CD14-positive monocyte (primary cell): ENCODE measurements around the gene ABCA3. TPM values are rescaled to one million over a fixed set of nuclear protein-coding genes. Genes with fewer than 3 reads are reported as not detected.

Experiments used
- DNase-seq, 3 donors: peaks; one replicate each; pipeline ENCODE4 v3.0.0-alpha.2; 2011 to 2022
- H2AFZ ChIP-seq: 2 replicates; pipeline ENCODE4 v1.6.0; 2012; ENCODE audit warnings: mild to moderate bottlenecking, low read depth, low read length, inconsistent platforms; ENCODE audit not compliant: insufficient read depth, poor library complexity, severe bottlenecking
- H3K27ac ChIP-seq, 2 donors: 1 replicate in 1 of 2; 2 replicates in 1 of 2; pipeline ENCODE4 v1.5.1; 2012 to 2013; ENCODE audit warnings: low read length in 2 of 2, control low read depth in 1 of 2, inconsistent platforms in 1 of 2, low read depth in 1 of 2, mild to moderate bottlenecking in 1 of 2
- H3K27me3 ChIP-seq, 2 donors: one replicate each; pipeline versions ENCODE4 v1.6.0 to v1.6.1; 2011 to 2013; ENCODE audit warnings: low read length in 2 of 2; ENCODE audit not compliant: control insufficient read depth in 2 of 2, insufficient read depth in 2 of 2
- H3K36me3 ChIP-seq, 2 donors: replicated peaks in 1 of 2; 1 replicate in 1 of 2; 2 replicates in 1 of 2; pipeline versions ENCODE4 v1.5.1 to v1.6.1; 2012 to 2013; ENCODE audit warnings: low read length in 2 of 2, control low read depth in 1 of 2, inconsistent platforms in 1 of 2, mild to moderate bottlenecking in 1 of 2; ENCODE audit not compliant: insufficient read depth in 2 of 2, control insufficient read depth in 1 of 2
- H3K4me1 ChIP-seq, 2 donors: 1 replicate in 1 of 2; 2 replicates in 1 of 2; pipeline versions ENCODE4 v1.5.1 to v1.6.1; 2012 to 2013; ENCODE audit warnings: low read length in 2 of 2, control low read depth in 1 of 2, inconsistent platforms in 1 of 2, mild to moderate bottlenecking in 1 of 2, moderate library complexity in 1 of 2; ENCODE audit not compliant: insufficient read depth in 2 of 2, control insufficient read depth in 1 of 2
- H3K4me2 ChIP-seq: replicated peaks from 2 replicates; pipeline ENCODE3; 2012; ENCODE audit warnings: low read length, moderate library complexity, mild to moderate bottlenecking; ENCODE audit not compliant: poor library complexity, severe bottlenecking; ENCODE audit errors: extremely low read depth
- H3K4me3 ChIP-seq, 3 experiments: fragments of 200-600 bp in 1 of 3; sonication (generic) in 1 of 3; replicated peaks in 1 of 3; 1 replicate in 2 of 3; 2 replicates in 1 of 3; pipeline ENCODE4 v1.5.1; 2011 to 2013; ENCODE audit warnings: low read length in 3 of 3, mild to moderate bottlenecking in 3 of 3, control low read depth in 2 of 3, low read depth in 2 of 3, inconsistent platforms in 1 of 3, moderate library complexity in 1 of 3
- H3K79me2 ChIP-seq: 2 replicates; pipeline ENCODE4 v1.6.0; 2012; ENCODE audit warnings: mild to moderate bottlenecking, control low read depth, inconsistent platforms, low read length, moderate library complexity; ENCODE audit not compliant: insufficient read depth
- H3K9ac ChIP-seq: 2 replicates; pipeline ENCODE4 v1.6.0; 2017; ENCODE audit warnings: low read length, mild to moderate bottlenecking; ENCODE audit not compliant: insufficient read depth, poor library complexity, severe bottlenecking
- H3K9me3 ChIP-seq, 2 donors: replicated peaks in 1 of 2; 1 replicate in 1 of 2; 2 replicates in 1 of 2; pipeline versions ENCODE4 v1.5.1 to v1.6.1; 2012 to 2013; ENCODE audit warnings: low read length in 2 of 2, control low read depth in 1 of 2; ENCODE audit not compliant: control insufficient read depth in 1 of 2, insufficient read depth in 1 of 2
- H4K20me1 ChIP-seq: 2 replicates; pipeline ENCODE4 v1.6.0; 2012; ENCODE audit warnings: mild to moderate bottlenecking, low read length, control low read depth, moderate library complexity; ENCODE audit not compliant: insufficient read depth
- H3K27ac Mint-ChIP-seq, 7 donors: one replicate each; pipeline ENCODE4 v1.8.0; 2020; ENCODE audit warnings: mild to moderate bottlenecking in 7 of 7, mixed read lengths in 7 of 7, moderate library complexity in 6 of 7, inconsistent platforms in 2 of 7
- H3K27me3 Mint-ChIP-seq, 3 donors: one replicate each; pipeline ENCODE4 v1.8.0; 2021 to 2022; ENCODE audit warnings: low read depth in 3 of 3, mild to moderate bottlenecking in 3 of 3, mixed read lengths in 3 of 3, moderate library complexity in 3 of 3, inconsistent platforms in 1 of 3
- H3K36me3 Mint-ChIP-seq, 2 donors: one replicate each; pipeline ENCODE4 v1.8.0; 2020; ENCODE audit warnings: mixed read lengths in 2 of 2, inconsistent platforms in 1 of 2, mild to moderate bottlenecking in 1 of 2
- H3K4me1 Mint-ChIP-seq: one replicate; pipeline ENCODE4 v1.8.0; 2020; ENCODE audit warnings: mild to moderate bottlenecking, mixed read lengths
- H3K4me3 Mint-ChIP-seq, 2 donors: one replicate each; pipeline ENCODE4 v1.8.0; 2020; ENCODE audit warnings: mild to moderate bottlenecking in 2 of 2, mixed read lengths in 2 of 2, moderate library complexity in 1 of 2
- H3K9me3 Mint-ChIP-seq, 7 donors: one replicate each; pipeline ENCODE4 v1.8.0; 2020 to 2022; ENCODE audit warnings: mixed read lengths in 7 of 7, mild to moderate bottlenecking in 6 of 7, moderate library complexity in 6 of 7, inconsistent platforms in 2 of 7
- CTCF ChIP-seq: fragments of 200-600 bp; IDR thresholded peaks from one replicate; pipeline ENCODE4 v1.8.0; 2022; ENCODE audit warnings: antibody characterized with exemption, mild to moderate bottlenecking
- WGBS: methylation state at CpG from one replicate; pipeline ENCODE4 v1.1.5; 2013; ENCODE audit warnings: missing lambda C conversion rate; ENCODE audit not compliant: insufficient coverage; 5-methylcytosine and 5-hydroxymethylcytosine counted together
- intact Hi-C, 2 donors: fragments of 100-400 bp; cut with micrococcal nuclease; formaldehyde crosslinking; loops; one replicate each; pipeline versions ENCODE4 v1.15.0 to v1.15.1; 2023
- polyA plus RNA-seq, 3 donors: library from polyadenylated mRNA; depleted of rRNA in 1 of 3; unstranded in 2 of 3; stranded (reverse) in 1 of 3; fragments of 300-500 nt in 2 of 3; fragments of >200 nt in 1 of 3; fragmentation: Illumina TruSeq in 2 of 3; gene quantifications; 1 replicate in 2 of 3; 2 replicates in 1 of 3; pipeline ENCODE4 v1.2.3, GENCODE V29; 2012 to 2021

The ABCA3 gene
- polyA plus RNA-seq, 3 donors: 0.06 to 1.2 (median 0.68) TPM

- Mint-ChIP-seq H3K36me3 (no peaks in the 10 kb centered on the region), H3K27me3 (peaks cover 0 to 10% (median 2%) of the 10 kb centered on the region in 3 donors), H3K27ac (no peak overlapping the region), H3K4me3 (no peak overlapping the region), H3K9me3 (no peaks in the 10 kb centered on the region), H3K4me1 (no peaks in the 10 kb centered on the region)
- no peak overlapping the region for H3K27ac ChIP-seq
- H3K36me3 ChIP-seq: no peaks in the 10 kb centered on the region
- H3K4me3 ChIP-seq: no peak overlapping the region
- H3K4me2 ChIP-seq: no peak overlapping the region
- 98% methylated on average over 22 of the region's 23 CpGs for WGBS
- H4K20me1 ChIP-seq: no peaks in the 10 kb centered on the region
- no peaks in the 10 kb centered on the region for H3K27me3 ChIP-seq
- intact Hi-C loops: no loop called here
- H2AFZ ChIP-seq: no peak overlapping the region
- H3K4me1 ChIP-seq: no peaks in the 10 kb centered on the region
- no peak for TF ChIP-seq CTCF
- no peaks in the 10 kb centered on the region for H3K79me2 ChIP-seq
- H3K9me3 ChIP-seq: no peaks in the 10 kb centered on the region
- DNase-seq: no peak
- no peak overlapping the region for H3K9ac ChIP-seq
Measured at GRCh38 chr16:2289282-2289681, 51.2 kb downstream of the ABCA3 start.

GRCh38 chr16:2288726-2289125 is 51.8 kb downstream of the ABCA3 start:
- Histone ChIP-seq H3K27ac (no peak overlapping the region), H3K9ac (no peak overlapping the region), H3K9me3 (no peaks in the 10 kb centered on the region), H3K79me2 (no peaks in the 10 kb centered on the region), H3K27me3 (no peaks in the 10 kb centered on the region), H3K4me2 (no peak overlapping the region), H4K20me1 (no peaks in the 10 kb centered on the region), H3K4me1 (no peaks in the 10 kb centered on the region), H3K36me3 (no peaks in the 10 kb centered on the region), H2AFZ (no peak overlapping the region), H3K4me3 (no peak overlapping the region)
- no peak overlapping the region for H3K4me3 Mint-ChIP-seq
- TF ChIP-seq CTCF: no peak
- H3K27ac Mint-ChIP-seq: no peak overlapping the region
- intact Hi-C loops: no loop called here
- DNase-seq: no peak
- peaks cover 0 to 7% (median 2%) of the 10 kb centered on the region in 3 donors for H3K27me3 Mint-ChIP-seq
- no peaks in the 10 kb centered on the region for H3K4me1 Mint-ChIP-seq
- H3K9me3 Mint-ChIP-seq: no peaks in the 10 kb centered on the region
- H3K36me3 Mint-ChIP-seq: no peaks in the 10 kb centered on the region
- WGBS: 17% methylated on average over 6 of the region's 8 CpGs
